ENCODE measurements around the gene C2orf68.

Gene C2orf68

GRCh38 chr2:85589982-85590791 is 21.7 kb downstream of the C2orf68 start:
- Histone ChIP-seq H3K9me3 (ENCODE audit: control insufficient read depth, insufficient read depth, low read depth, low read length) (no peaks in the 10 kb centered on the region), H3K4me1 (ENCODE audit: control insufficient read depth, insufficient read depth, low read length) (no peaks in the 10 kb centered on the region), H3K27ac (ENCODE audit: extremely low read depth, low read depth, low read length) (no peak overlapping the region), H3K4me3 (ENCODE audit: low read depth, low read length) (no peak overlapping the region), H3K36me3 (ENCODE audit: control insufficient read depth in 2 of 2, insufficient read depth in 1 of 2, low read length in 2 of 2) (no peaks in the 10 kb centered on the region)
- ChIA-PET POLR2A (interaction anchor here (1.2 to 1.4 kb wide), 3 partner anchors 13 to 29 kb away, joined by 3 to 6 read pairs (median 3); partner anchors contain the start of genes GGCX and VAMP8), CTCF (no interaction called here)
- TF ChIP-seq ZNF473 (tag by site-specific recombination; IDR thresholded peaks at IDR 0.05) (no peak), ZNF571 (tag by site-specific recombination; IDR thresholded peaks at IDR 0.05) (no peak), TRIM28 (IDR thresholded peaks at IDR 0.05; ENCODE audit: borderline replicate concordance, low read length) (no peak), ZNF76 (tag by site-specific recombination; IDR thresholded peaks at IDR 0.05; ENCODE audit: borderline replicate concordance, low read depth) (no peak), AEBP2 (tag by site-specific recombination; IDR thresholded peaks at IDR 0.05; ENCODE audit: borderline replicate concordance) (no peak), PRDM2 (tag by site-specific recombination; IDR thresholded peaks at IDR 0.05; ENCODE audit: borderline replicate concordance) (no peak), ZNF354C (tag by site-specific recombination; IDR thresholded peaks at IDR 0.05; ENCODE audit: borderline replicate concordance, low read depth) (no peak), ZNF16 (tag by site-specific recombination; IDR thresholded peaks at IDR 0.05; ENCODE audit: low read depth) (no peak), ZNF416 (tag by site-specific recombination; IDR thresholded peaks at IDR 0.05) (no peak), ZBTB44 (tag by site-specific recombination; IDR thresholded peaks at IDR 0.05) (no peak), ZNF157 (tag by site-specific recombination; IDR thresholded peaks at IDR 0.05) (no peak), ZNF549 (tag by site-specific recombination; IDR thresholded peaks at IDR 0.05) (no peak), ZNF785 (tag by site-specific recombination; IDR thresholded peaks at IDR 0.05) (no peak), ZNF132 (tag by site-specific recombination; IDR thresholded peaks at IDR 0.05; ENCODE audit: borderline replicate concordance) (no peak)

GRCh38 chr2:85589181-85589580 is 22.7 kb downstream of the C2orf68 start:
- no peaks in the 10 kb centered on the region for H3K36me3 ChIP-seq (ENCODE audit: control insufficient read depth in 2 of 2, insufficient read depth in 1 of 2, low read length in 2 of 2)
- H3K27ac ChIP-seq (ENCODE audit: extremely low read depth, low read depth, low read length), result no peak overlapping the region
- CTCF ChIA-PET, result no interaction called here
- no peaks in the 10 kb centered on the region for H3K4me1 ChIP-seq (ENCODE audit: control insufficient read depth, insufficient read depth, low read length)
- POLR2A ChIA-PET, result interaction anchor here (1.2 kb wide), 1 partner anchor 26 kb away, joined by 3 read pairs; no protein-coding TSS in a partner anchor
- no peaks in the 10 kb centered on the region for H3K9me3 ChIP-seq (ENCODE audit: control insufficient read depth, insufficient read depth, low read depth, low read length)
- H3K4me3 ChIP-seq (ENCODE audit: low read depth, low read length), result no peak overlapping the region
- TF ChIP-seq ZNF175 (tag by site-specific recombination; IDR thresholded peaks at IDR 0.05), result no peak
- TF ChIP-seq ZNF768 (tag by site-specific recombination; IDR thresholded peaks at IDR 0.05), result no peak
- no peak for TF ChIP-seq ZNF404 (tag by site-specific recombination; IDR thresholded peaks at IDR 0.05)
- no peak for TF ChIP-seq ZNF354C (tag by site-specific recombination; IDR thresholded peaks at IDR 0.05; ENCODE audit: borderline replicate concordance, low read depth)
- no peak for TF ChIP-seq KLF7 (tag by site-specific recombination; IDR thresholded peaks at IDR 0.05; ENCODE audit: borderline replicate concordance)
- TF ChIP-seq ZBTB6 (tag by site-specific recombination; IDR thresholded peaks at IDR 0.05), result no peak
- no peak for TF ChIP-seq ZBTB26 (tag by site-specific recombination; optimal IDR thresholded peaks at IDR 0.05)
- TF ChIP-seq KLF17 (tag by site-specific recombination; IDR thresholded peaks at IDR 0.05), result no peak

Data from HEK293 (cell line).